DMS153 treated with DMSO at 0.1 percent for 48 hours (cell line): ENCODE measurements around the gene ZDHHC14.

Experiments
- DNase-seq: peaks from one replicate; lab custom pipeline; 2025; ENCODE audit not compliant: unreplicated experiment; lab: John Stamatoyannopoulos, UW

Gene ZDHHC14

GRCh38 chr6:157488058-157488457 is 107.1 kb downstream of the ZDHHC14 start:
- DNase-seq: no peak

GRCh38 chr6:157488716-157489118 is 107.7 kb downstream of the ZDHHC14 start:
- no peak for DNase-seq

GRCh38 chr6:157490611-157491269 is 109.8 kb downstream of the ZDHHC14 start:
- DNase-seq: no peak

- no peak for DNase-seq
These were observed 110.7 kb downstream of the ZDHHC14 start for GRCh38 chr6:157491571-157492232.

GRCh38 chr6:157492249-157492648 is 111.3 kb downstream of the ZDHHC14 start:
- no peak for DNase-seq

GRCh38 chr6:157492741-157493140 is 111.8 kb downstream of the ZDHHC14 start:
- no peak for DNase-seq

GRCh38 chr6:157493173-157493572 is 112.2 kb downstream of the ZDHHC14 start:
- DNase-seq: no peak

GRCh38 chr6:157493576-157493975 is 112.6 kb downstream of the ZDHHC14 start:
- no peak for DNase-seq

- DNase-seq: no peak
These were observed 113.2 kb downstream of the ZDHHC14 start for GRCh38 chr6:157494132-157494710.

GRCh38 chr6:157496534-157497095 is 115.6 kb downstream of the ZDHHC14 start:
- DNase-seq: no peak

GRCh38 chr6:157497579-157497978 is 116.6 kb downstream of the ZDHHC14 start:
- DNase-seq: no peak

- no peak for DNase-seq
These were observed 117.8 kb downstream of the ZDHHC14 start for GRCh38 chr6:157498817-157499216.

- no peak for DNase-seq
These were observed 119.0 kb downstream of the ZDHHC14 start for GRCh38 chr6:157500022-157500421.

GRCh38 chr6:157503018-157503747 is 122.2 kb downstream of the ZDHHC14 start:
- DNase-seq: no peak

- no peak for DNase-seq
These were observed 125.0 kb downstream of the ZDHHC14 start for GRCh38 chr6:157505912-157506491.

- DNase-seq: no peak
These were observed 129.6 kb downstream of the ZDHHC14 start for GRCh38 chr6:157510323-157511188.

- no peak for DNase-seq
These were observed 130.8 kb downstream of the ZDHHC14 start for GRCh38 chr6:157511682-157512381.

GRCh38 chr6:157512382-157512682 is 131.3 kb downstream of the ZDHHC14 start:
- DNase-seq: no peak

GRCh38 chr6:157513004-157513603 is 132.1 kb downstream of the ZDHHC14 start:
- DNase-seq: no peak
